GM19328 (cell line): ENCODE results near the gene KLF3.
"Not testable (repeated sequence)": the region's sequence is repeated elsewhere in the genome, so short reads cannot be mapped to it uniquely, and the experiment has no call there.

ENCODE experiments used
- ATAC-seq: cut with Tn5 transposase; IDR thresholded peaks from one replicate; pipeline ENCODE4 v1.9.1; 2021; ENCODE audit warnings: mild to moderate bottlenecking, moderate library complexity; ENCODE audit not compliant: unreplicated experiment

Gene KLF3

DNA sequence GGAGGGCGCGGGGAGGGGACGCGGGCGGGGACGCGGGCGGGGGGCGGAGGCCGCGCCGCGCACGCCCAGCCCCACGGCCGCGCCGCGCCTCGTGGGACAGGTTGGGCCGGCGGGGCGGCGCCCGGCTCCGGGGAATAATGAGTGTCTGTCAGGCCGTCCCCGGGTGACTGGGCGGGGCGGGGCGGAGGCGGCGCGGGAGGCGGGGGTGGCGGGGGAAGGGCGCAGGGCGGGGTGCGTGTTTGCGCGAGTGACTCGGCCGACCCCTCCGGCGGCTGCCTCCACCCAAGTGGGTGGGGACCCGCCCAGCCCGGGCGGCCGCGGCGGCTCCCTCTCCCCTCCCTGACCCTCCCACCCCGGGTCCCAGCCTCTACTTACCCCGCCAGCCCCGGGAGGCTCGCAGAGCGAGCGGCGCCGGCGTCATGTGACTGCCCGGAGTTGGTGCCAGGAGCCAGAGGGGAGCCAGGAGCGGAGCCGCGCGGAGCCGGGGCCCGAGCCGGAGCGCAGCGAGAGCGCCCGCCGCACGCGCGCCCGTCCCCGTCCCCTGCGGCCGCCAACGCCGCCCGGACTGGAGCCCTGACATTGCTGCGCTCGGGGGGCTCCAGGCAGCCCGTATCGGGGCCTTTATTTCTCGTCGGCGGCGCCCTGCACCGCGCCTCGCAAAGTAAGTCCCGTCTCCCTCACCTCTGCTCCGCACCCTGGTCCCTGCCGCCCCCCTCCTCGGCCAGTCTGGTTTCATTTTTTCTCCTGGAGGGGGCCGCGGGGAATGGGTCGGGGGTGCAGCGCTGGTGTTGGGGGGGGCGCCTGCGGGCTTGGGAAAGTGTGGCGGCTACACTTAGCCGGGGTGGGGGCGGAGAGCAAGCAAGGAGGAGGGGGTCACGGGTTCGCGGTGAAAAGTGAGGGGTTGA lies at the start of gene KLF3:
KLF3 (plus strand) TSS at position 399 of the 905 bp plus-strand sequence. CDS start 16,427 bp downstream, outside the sequence.
- peak; percentile 78 for ATAC-seq

DNA sequence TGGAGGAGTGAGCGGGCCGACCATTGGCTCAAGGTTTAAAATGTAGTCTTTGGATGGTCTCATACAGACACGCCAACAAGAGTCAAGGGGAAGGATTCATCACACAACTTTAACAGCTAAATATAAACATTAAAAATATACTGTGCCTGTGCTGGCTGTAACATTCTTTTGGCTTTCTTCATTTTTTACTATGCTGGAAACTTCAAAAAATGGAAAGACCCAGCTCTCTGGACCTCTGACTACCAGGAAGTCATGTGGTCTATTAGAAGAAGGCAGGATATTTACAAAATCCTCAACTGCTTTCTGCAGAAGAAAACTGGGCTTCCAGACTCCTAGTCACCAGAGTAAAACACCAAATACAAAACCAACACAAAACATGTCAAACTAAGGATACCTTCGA lies 49.8 kb upstream of the KLF3 start:
- no peak for ATAC-seq

GRCh38 chr4:38615847-38616246 lies 48.2 kb upstream of the KLF3 start:
- ATAC-seq: no peak

DNA sequence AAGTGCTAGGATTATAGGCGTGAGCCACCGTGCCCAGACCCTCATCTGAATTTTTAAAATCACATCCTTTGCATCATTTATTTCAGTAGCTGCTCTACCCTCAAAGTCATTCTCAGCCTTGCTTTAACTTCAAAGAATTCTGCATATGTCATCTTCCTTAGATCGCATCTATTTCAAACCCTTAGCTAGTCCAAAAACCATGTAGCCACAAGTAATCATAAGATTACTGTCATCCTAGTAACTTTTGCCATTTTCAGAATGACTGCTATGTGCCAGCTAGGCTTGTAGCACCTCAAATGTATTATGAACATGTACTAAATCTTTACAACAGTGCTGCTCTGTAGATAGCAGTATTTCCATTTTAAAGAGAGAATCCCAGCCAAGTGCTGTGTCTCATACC lies 45.5 kb upstream of the KLF3 start:
- no peak for ATAC-seq

- no peak for ATAC-seq
Observed at GRCh38 chr4:38619316-38619715, 44.7 kb upstream of the KLF3 start.

GRCh38 chr4:38620065-38620464 lies 43.9 kb upstream of the KLF3 start:
- ATAC-seq: no peak

GRCh38 chr4:38620527-38621027 lies 43.4 kb upstream of the KLF3 start:
- no peak for ATAC-seq

GRCh38 chr4:38621028-38621684 lies 42.8 kb upstream of the KLF3 start:
- no peak for ATAC-seq

DNA sequence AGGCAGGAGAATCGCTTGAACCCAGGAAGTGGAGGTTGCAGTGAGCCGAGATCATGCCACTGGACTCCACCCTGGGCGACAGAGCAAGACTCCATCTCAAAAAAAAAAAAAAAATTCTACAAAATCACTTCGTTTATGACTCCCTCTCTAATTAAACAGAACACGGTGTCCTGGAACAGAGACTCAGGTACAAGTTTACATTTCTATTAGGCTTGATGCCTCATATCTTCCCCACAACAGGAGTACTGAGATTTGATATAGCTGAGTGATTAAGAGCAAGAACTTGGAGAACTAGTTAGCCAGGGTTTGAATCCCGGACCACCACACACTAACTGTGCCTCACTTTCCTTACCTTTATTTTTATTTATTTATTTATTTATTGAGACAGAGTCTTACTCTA lies 42.2 kb upstream of the KLF3 start:
- no peak for ATAC-seq

DNA sequence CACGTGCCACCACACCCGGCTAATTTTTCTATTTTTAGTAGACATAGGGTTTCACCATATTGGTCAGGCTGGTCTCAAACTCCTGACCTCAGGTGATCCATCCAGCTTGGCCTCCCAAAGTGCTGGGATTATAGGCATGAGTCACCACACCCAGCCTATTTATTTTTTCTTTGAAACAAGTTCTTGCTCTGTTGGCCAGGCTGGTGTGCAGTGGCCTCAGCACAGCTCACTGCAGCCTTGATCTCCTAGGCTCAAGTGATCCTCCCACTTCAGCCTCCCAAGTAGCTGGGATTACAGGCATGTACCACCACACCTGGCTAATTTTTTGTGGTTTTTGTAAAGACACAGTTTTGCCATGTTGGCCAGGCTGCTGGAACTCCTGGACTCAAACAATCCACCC lies 41.7 kb upstream of the KLF3 start:
- ATAC-seq: not testable (repeated sequence)

DNA sequence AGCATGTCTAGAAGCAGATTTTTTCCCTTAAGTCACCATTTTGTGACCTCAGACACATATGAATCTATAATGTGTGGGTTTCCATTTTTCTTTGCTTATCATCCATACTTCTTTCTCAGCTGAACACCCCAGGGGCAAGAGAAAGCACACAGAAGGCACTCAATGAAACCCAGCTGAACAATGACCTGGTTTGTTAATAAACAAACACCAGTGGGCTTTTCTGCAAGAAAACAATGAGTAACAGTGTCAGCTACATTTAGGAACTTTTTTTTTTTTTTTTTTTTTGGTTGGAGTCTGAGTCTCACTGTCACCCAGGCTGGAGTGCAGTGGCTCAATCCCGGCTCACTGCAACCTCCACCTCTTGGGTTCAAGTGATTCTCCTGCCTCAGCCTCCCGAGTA lies 40.7 kb upstream of the KLF3 start:
- no peak for ATAC-seq

GRCh38 chr4:38624311-38624710 lies 39.7 kb upstream of the KLF3 start:
- no peak for ATAC-seq

GRCh38 chr4:38625508-38625907 lies 38.5 kb upstream of the KLF3 start:
- ATAC-seq: no peak

GRCh38 chr4:38626901-38627444 lies 37.0 kb upstream of the KLF3 start:
- ATAC-seq: not testable (repeated sequence)

DNA sequence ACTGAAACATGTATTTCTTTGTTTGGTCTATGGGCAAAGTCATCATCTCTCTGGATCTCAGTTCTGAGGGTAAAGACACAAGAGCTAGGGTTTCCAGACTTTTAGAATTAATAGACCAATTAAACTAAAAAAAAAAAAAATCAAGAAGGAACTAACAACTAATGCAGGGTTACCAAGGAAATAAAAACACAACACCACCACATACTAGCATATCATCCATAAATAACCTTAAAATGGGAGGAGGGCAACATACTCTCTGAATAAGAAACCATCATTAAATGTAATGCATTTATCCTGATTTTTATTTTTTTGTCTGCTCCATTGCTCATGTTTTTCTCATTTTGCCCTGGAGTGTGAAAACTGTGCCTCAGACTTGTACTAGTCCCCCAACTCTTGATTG lies 33.5 kb upstream of the KLF3 start:
- ATAC-seq: no peak

DNA sequence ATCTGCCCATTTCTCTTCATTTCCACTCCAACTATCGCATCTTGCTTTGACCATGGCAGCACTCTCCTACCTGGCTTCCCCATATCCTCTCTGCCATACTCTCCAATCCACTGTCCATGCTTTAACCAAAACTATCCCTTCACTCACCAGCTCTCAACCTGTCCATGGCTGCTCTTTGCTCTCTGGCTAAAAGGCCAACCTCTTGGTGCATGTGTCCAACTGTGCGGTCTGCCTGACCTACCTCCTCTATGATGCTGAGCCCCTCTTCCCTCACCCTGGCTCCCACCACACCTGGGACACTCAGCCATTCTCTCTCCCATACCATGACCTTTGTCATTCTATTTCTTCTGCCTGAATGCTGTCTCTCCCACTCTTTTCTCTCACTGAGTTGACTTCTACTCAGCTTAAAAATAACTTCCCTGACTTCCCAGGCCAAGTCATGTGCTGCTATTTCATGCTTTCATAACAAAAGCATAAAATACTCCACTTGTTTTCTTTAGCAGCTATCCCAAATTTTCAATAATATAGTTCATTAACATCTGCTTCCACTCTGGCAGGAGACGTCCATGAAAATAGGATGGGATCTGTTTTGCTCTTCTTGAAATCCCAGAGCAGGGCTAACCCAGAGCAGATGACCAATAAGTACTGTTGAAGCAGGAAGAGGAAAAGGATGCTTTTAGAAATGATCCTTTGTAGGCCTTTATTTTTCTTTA lies 29.8 kb upstream of the KLF3 start:
- ATAC-seq: no peak

DNA sequence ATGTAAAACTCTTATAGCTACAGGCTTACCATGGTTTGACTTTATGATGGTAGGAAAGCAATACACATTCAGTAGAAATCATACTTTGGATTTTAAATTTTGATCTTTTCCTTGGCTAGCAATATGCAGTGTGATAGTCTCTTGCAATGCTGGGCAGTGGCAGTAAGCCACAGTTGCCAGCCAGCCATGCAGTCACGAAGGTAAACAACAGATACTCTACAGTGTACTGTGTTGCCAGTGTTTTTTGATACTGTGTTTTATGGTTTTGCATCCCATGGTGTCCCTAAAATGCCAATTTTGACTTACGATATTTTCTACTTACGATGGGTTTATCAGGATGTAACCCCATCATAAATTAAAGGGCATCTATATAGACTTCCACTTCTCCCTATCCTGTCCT lies 24.8 kb upstream of the KLF3 start:
- no peak for ATAC-seq

DNA sequence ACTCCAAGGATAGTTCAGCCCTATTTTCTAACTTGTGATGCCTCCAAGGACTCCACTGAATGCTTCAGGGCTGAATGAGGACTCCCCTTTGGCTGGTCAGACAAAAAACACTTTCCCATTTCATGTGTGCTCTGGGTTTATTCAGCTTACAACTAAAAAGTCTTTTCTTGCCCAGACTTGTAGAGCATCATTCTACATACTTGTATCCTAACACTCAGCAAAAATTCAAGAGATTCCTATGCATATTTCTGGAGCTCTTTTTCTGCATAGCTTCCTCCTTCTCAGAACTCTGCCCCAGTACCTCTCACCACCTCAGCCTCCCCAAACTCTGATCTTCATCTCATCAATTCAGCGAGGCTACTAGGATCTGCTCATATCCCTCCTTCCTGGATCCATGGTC lies 22.2 kb upstream of the KLF3 start:
- no peak for ATAC-seq

DNA sequence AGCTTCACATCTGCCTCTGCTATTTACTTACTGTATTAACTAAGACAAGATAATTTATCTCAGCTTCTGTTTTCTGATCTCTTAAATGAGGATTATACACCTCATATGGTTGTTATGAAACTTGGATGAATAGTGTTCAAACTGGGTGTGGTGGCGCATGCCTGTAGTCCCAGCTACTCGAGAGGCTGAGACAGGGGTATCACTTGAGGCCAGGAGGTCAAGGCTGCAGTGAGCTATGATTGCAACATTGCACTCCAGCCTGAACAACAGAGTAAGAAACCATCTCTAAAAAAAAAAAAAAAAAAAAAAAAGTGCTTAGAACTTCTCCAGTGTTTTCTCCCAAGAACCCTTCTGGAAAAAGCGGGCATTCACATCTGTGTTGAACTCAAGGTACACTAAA lies 19.8 kb upstream of the KLF3 start:
- ATAC-seq: no peak

- ATAC-seq: no peak
Observed at GRCh38 chr4:38647101-38647819, 16.7 kb upstream of the KLF3 start.

DNA sequence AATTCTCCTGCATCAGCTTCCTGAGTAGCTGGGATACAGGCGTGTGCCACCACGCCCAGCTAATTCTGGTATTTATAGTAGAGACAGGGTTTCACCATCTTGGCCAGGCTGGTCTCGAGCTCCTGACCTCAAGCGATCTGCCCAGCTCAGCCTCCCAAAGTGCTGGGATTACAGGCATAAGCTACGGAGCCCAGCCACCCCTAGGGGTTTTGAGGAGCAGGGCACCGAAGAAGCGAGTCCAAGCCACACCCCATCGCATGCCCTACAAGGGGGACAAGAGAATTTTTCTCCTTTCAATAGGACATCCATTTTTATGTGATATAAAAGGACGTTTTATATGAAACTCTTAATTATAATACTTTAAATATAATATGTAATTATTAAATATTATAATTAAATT lies 13.9 kb upstream of the KLF3 start:
- no peak for ATAC-seq
